Testis (tissue), 2 donors: ENCODE measurements around the gene PIWIL4.

Experiments used
- CTCF ChIP-seq, 3 experiments: fragments of 450-650 bp in 2 of 3; fragments of 200-600 bp in 1 of 3; sonication (generic) in 1 of 3; IDR thresholded peaks; one replicate each; pipeline ENCODE4 v1.5.1; 2016 to 2019; ENCODE audit warnings: antibody characterized with exemption in 3 of 3, mild to moderate bottlenecking in 2 of 3, moderate library complexity in 1 of 3
- POLR2A ChIP-seq: fragments of 450-650 bp; IDR thresholded peaks from one replicate; pipeline ENCODE4 v1.6.1; 2017; ENCODE audit warnings: antibody characterized with exemption, mild to moderate bottlenecking, moderate library complexity

- TF ChIP-seq CTCF (IDR thresholded peaks at IDR 0.05) (no peak), POLR2A (no peak)
Measured at GRCh38 chr11:94657629-94658028, 90.5 kb downstream of the PIWIL4 start.
